GM19238 (cell line): ENCODE measurements around the gene HMGN1.

ENCODE experiments used
- DNase-seq: peaks from one replicate; pipeline ENCODE4 v3.0.0; 2011; ENCODE audit warnings: low spot score; ENCODE audit not compliant: insufficient read length

Gene HMGN1

GRCh38 chr21:39311164-39311563 is 37.7 kb downstream of the HMGN1 start:
- DNase-seq = no peak

- no peak for DNase-seq
Measured at GRCh38 chr21:39307466-39307865, 41.4 kb downstream of the HMGN1 start.

- DNase-seq = no peak
Measured at GRCh38 chr21:39300587-39300986, 48.3 kb downstream of the HMGN1 start.

- DNase-seq = no peak
Measured at GRCh38 chr21:39296891-39297290, 52.0 kb downstream of the HMGN1 start.
